Activated CD8-positive, alpha-beta memory T cell treated with anti-CD3 and anti-CD28 coated beads, Interleukin-2, amount 10 ng/mL, durations not matched to agents 7 days and 5 days (primary cell): ENCODE data around the gene TIMM44. TPM values are rescaled to one million over a fixed set of nuclear protein-coding genes. Genes with fewer than 3 reads are reported as not detected.

Source experiments
- ATAC-seq: fragments of 150-1000 bp; cut with Tn5 transposase; one replicate; pipeline ENCODE4 v1.10.0; 2021; ENCODE audit warnings: moderate library complexity
- CTCF ChIA-PET: fragments of 350-600 bp; sonication (Branson Sonifier 250); formaldehyde crosslinking; loops from one replicate; lab custom pipeline; 2021; ENCODE audit warnings: antibody characterized with exemption; lab: Charles Lee
- DNase-seq: peaks from one replicate; pipeline ENCODE4 v3.0.0-alpha.2; 2020
- H3K27ac Mint-ChIP-seq: one replicate; pipeline ENCODE4 v1.8.0; 2021; ENCODE audit warnings: mild to moderate bottlenecking, mixed read lengths
- H3K27me3 Mint-ChIP-seq: one replicate; pipeline ENCODE4 v1.8.0; 2021; ENCODE audit warnings: mixed read lengths
- H3K36me3 Mint-ChIP-seq: one replicate; pipeline ENCODE4 v1.8.0; 2021; ENCODE audit warnings: mild to moderate bottlenecking, mixed read lengths
- H3K4me1 Mint-ChIP-seq: one replicate; pipeline ENCODE4 v1.8.0; 2021; ENCODE audit warnings: mixed read lengths
- H3K4me3 Mint-ChIP-seq: one replicate; pipeline ENCODE4 v1.8.0; 2021; ENCODE audit warnings: mild to moderate bottlenecking, moderate library complexity, mixed read lengths
- H3K9me3 Mint-ChIP-seq: one replicate; pipeline ENCODE4 v1.8.0; 2022; ENCODE audit warnings: low read depth, mixed read lengths
- total RNA-seq, 2 experiments: library from RNA; stranded (reverse); gene quantifications; one replicate each; pipeline ENCODE4 v1.2.3, GENCODE V29; 2021

The TIMM44 gene, protein sequence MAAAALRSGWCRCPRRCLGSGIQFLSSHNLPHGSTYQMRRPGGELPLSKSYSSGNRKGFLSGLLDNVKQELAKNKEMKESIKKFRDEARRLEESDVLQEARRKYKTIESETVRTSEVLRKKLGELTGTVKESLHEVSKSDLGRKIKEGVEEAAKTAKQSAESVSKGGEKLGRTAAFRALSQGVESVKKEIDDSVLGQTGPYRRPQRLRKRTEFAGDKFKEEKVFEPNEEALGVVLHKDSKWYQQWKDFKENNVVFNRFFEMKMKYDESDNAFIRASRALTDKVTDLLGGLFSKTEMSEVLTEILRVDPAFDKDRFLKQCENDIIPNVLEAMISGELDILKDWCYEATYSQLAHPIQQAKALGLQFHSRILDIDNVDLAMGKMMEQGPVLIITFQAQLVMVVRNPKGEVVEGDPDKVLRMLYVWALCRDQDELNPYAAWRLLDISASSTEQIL
- 10 to 100 TPM; 63.7 to 76.4 TPM for total RNA-seq

DNA sequence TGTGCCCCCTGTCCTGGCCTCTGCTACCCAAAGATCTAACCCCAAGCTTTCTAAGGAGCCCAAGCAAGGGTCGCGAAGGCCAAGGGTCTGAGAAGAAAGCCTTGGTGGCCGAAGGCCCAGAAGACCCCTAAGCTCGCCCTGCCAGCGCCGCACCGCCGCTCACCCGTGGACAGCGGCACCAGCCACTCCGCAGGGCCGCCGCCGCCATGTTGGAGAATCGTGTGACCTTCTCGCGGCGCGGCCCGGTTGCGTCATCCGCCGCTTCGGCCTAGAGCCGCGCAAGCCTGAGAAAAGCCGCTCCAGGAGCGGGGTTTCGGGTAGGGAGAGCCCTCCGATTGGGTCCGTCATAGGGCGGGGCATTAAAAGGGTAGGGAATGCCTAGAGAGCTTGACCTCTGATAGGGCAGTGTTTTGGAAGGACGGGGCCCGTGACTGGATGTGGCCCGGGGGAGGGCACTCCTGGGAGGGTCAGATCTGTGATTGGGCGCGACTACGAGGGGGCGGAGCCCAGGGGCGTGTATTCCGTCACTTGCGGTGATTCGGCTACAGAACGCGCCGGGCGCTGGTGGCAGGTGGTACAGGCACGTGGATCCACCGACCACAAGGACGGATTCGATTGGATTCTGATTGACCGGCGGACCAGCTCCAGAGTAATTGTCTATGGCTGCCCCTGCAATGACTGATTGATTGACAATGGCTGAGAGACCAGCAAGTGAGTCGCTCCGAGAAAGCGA is at the start of gene TIMM44:
TIMM44 (minus strand) TSS at position 223 of the 733 bp plus-strand sequence; CDS start at position 208, 15 bp downstream.
- peaks cover 13% of the 10 kb centered on the region for H3K36me3 Mint-ChIP-seq
- H3K27me3 Mint-ChIP-seq = no peaks in the 10 kb centered on the region
- H3K9me3 Mint-ChIP-seq = no peaks in the 10 kb centered on the region
- H3K27ac Mint-ChIP-seq = peak within 1 kb of the TSS; percentile 91
- H3K4me3 Mint-ChIP-seq = peak within 1 kb of the TSS; percentile 83
- peak; percentile 99 for ATAC-seq
- CTCF ChIA-PET = interaction anchor here (0.6 to 5.7 kb wide), 33 partner anchors 8 to 478 kb away, joined by 3 to 75 read pairs (median 5); partner anchors contain the start of genes CTXN1, ELAVL1, MAP2K7 and PET100
- DNase-seq = peak; percentile 100
- H3K4me1 Mint-ChIP-seq = peaks cover 33% of the 10 kb centered on the region

DNA sequence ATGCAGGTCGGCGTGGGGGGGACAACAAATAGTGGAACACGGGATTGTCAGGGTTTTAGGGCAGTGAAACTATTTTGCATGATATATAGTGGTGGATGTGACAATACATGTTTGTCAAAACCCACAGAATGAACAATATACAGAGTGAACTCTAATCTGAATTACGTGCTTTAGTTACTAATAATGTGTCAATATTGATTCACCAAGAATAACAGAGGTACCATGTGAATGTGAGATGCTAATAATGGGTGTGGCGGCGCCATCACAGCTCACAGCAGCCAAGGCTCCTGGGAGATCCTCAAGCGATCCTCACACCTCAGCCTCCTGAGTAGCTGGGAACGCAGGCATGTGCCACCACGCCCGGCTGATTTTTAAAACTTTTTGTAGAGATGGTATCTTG is 49.1 kb upstream of the TIMM44 start:
- H3K27me3 Mint-ChIP-seq = no peaks in the 10 kb centered on the region
- DNase-seq (no peak), ATAC-seq (no peak)
- no peaks in the 10 kb centered on the region for H3K9me3 Mint-ChIP-seq
- CTCF ChIA-PET = no interaction called here
- H3K4me3 Mint-ChIP-seq = no peak overlapping the region
- peak overlapping the region; percentile 1 for H3K27ac Mint-ChIP-seq
- peaks cover 23% of the 10 kb centered on the region for H3K36me3 Mint-ChIP-seq
- peaks cover 19% of the 10 kb centered on the region for H3K4me1 Mint-ChIP-seq

DNA sequence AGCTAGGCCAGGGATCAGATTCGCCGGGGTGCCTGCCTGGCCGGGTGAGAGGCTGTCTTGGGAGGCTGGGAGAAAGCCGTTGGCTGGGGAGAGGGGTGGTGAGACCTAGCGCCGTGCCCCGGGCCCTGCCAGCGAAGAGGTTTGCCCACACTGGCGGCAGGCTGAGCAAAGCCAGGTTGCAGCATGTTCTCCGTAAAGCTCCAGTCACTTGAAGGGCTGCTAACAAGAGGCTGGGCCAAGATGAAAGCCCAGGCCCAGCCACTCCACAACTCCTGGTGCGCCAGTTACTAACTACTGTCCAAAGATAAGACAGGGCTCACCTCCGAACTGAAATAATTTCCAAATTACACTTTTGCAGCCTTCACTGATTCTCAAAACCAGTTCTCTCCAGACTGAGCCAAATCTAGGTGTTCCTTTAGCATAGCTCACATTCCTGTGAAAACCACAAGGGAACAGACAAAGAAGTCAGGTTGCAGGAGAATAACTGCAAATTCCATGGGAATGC is 45.7 kb upstream of the TIMM44 start:
- Mint-ChIP-seq H3K27ac (no peak overlapping the region), H3K9me3 (no peaks in the 10 kb centered on the region), H3K4me1 (peaks cover 1% of the 10 kb centered on the region), H3K4me3 (no peak overlapping the region), H3K27me3 (no peaks in the 10 kb centered on the region), H3K36me3 (peaks cover 17% of the 10 kb centered on the region)
- no peak for ATAC-seq
- DNase-seq = no peak
- CTCF ChIA-PET = interaction anchor here (2.2 kb wide), 1 partner anchor 13 kb away, joined by 6 read pairs; no protein-coding TSS in a partner anchor

DNA sequence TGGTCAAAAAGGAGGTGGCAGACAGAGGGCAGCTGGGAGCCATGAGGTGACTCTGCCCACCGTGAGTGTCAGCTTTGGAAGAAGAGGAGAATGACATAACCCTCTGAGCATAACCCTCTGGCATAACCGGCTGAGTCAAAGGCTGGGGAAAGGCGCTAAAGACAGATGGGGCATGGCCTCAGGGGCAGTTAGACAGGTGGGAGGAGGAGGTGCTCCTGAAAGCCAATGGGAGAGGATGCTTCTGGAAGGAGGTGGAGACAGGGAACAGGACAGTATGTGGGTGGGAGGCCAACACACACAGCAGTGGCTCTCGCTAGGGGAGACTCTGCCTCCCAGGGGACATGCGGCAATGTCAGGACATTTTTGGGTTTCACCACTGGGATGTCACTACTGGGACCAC is 44.8 kb upstream of the TIMM44 start:
- Mint-ChIP-seq H3K36me3 (peaks cover 17% of the 10 kb centered on the region), H3K27me3 (no peaks in the 10 kb centered on the region), H3K4me3 (no peak overlapping the region), H3K9me3 (no peaks in the 10 kb centered on the region), H3K4me1 (peaks cover 1% of the 10 kb centered on the region), H3K27ac (peak overlapping the region; percentile 17)
- CTCF ChIA-PET = interaction anchor here (1.2 to 1.8 kb wide), 2 partner anchors 14 to 44 kb away, joined by 5 to 6 read pairs; no protein-coding TSS in a partner anchor
- no peak for ATAC-seq
- no peak for DNase-seq

GRCh38 chr19:7987114-7987768 is 43.8 kb upstream of the TIMM44 start:
- peaks cover 1% of the 10 kb centered on the region for H3K4me1 Mint-ChIP-seq
- no peaks in the 10 kb centered on the region for H3K9me3 Mint-ChIP-seq
- H3K27ac Mint-ChIP-seq = no peak overlapping the region
- CTCF ChIA-PET = interaction anchor here (1.2 to 1.8 kb wide), 2 partner anchors 15 to 43 kb away, joined by 5 to 6 read pairs; no protein-coding TSS in a partner anchor
- no peaks in the 10 kb centered on the region for H3K27me3 Mint-ChIP-seq
- H3K36me3 Mint-ChIP-seq = peaks cover 16% of the 10 kb centered on the region
- H3K4me3 Mint-ChIP-seq = no peak overlapping the region
- ATAC-seq (no peak), DNase-seq (no peak)

DNA sequence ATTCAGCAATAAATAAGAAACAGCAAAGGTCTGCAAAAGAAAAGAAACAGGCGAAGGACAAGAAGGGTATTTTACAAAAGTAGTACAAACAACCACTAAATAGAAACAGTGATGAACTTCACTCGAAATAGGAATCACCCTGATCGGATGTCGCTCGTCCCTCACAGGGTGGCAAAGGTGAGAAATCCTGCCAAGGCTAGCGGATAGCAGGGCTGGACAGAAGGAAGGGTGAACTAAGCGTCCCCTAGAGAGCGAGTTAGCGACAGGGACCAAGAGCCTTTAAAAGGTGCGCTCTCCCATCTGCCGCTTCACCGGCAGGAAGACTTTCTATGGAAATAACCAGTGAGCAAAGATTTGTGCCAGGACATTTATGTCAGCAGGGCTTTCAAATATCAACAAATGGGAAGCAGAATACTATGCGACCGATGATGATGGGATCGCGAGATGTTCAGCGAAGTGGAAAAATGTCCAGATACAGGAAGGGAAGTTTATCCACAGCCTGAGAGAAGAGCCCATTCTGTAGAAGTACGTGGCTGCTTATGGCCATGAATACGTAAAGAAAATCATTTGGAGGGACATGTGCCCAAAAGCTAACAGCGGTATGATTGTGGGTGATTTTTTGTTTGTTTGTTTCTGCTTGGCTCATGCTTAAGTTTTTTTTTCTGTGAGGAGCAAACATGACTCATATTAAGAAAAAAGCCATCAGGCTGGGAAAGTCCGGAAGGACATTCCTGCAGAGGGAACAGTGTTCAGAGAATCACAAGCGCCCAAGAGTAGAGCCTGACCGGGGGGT is 43.1 kb upstream of the TIMM44 start:
- Mint-ChIP-seq H3K36me3 (peaks cover 14% of the 10 kb centered on the region), H3K27ac (no peak overlapping the region), H3K4me1 (peaks cover 1% of the 10 kb centered on the region), H3K9me3 (no peaks in the 10 kb centered on the region), H3K27me3 (no peaks in the 10 kb centered on the region), H3K4me3 (no peak overlapping the region)
- CTCF ChIA-PET = interaction anchor here (1.0 to 1.8 kb wide), 2 partner anchors 16 to 42 kb away, joined by 3 to 6 read pairs; no protein-coding TSS in a partner anchor
- DNase-seq (no peak), ATAC-seq (no peak)

- CTCF ChIA-PET = interaction anchor here (1.2 kb wide), 1 partner anchor 17 kb away, joined by 5 read pairs; no protein-coding TSS in a partner anchor
- Mint-ChIP-seq H3K27me3 (no peaks in the 10 kb centered on the region), H3K9me3 (no peaks in the 10 kb centered on the region), H3K36me3 (peaks cover 13% of the 10 kb centered on the region), H3K27ac (no peak overlapping the region), H3K4me3 (no peak overlapping the region), H3K4me1 (peaks cover 1% of the 10 kb centered on the region)
- ATAC-seq = no peak
- DNase-seq = no peak
Measured at GRCh38 chr19:7985481-7985911, 42.0 kb upstream of the TIMM44 start.

- Mint-ChIP-seq H3K27me3 (no peaks in the 10 kb centered on the region), H3K4me1 (peaks cover 1% of the 10 kb centered on the region), H3K4me3 (no peak overlapping the region), H3K27ac (no peak overlapping the region), H3K36me3 (peaks cover 11% of the 10 kb centered on the region), H3K9me3 (no peaks in the 10 kb centered on the region)
- DNase-seq (no peak), ATAC-seq (no peak)
- CTCF ChIA-PET = no interaction called here
Measured at GRCh38 chr19:7983995-7984837, 40.8 kb upstream of the TIMM44 start.

GRCh38 chr19:7983286-7983950 is 40.0 kb upstream of the TIMM44 start:
- DNase-seq (no peak), ATAC-seq (no peak)
- peaks cover 6% of the 10 kb centered on the region for H3K36me3 Mint-ChIP-seq

DNA sequence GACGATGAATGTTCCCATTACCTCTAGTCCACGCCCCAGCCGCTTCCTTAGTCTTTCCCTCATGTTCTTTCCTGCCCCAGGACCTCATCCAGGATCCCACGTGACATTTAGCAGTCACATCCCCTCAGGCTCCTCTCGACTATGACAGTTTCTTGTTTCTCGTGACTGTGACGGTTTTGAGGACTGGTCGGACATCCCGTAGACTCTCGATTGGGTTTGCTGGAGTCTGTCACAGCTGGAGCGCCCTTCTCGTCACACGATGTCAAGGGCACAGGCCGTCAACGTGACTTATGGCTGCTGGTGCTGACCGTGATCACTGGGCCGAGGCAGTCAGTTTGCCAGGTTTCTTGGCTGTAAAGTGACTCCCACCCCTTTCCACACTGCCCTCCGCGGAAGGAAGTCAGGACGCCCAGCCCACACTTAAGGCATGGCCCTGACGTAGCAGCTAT is 39.2 kb upstream of the TIMM44 start:
- DNase-seq (no peak), ATAC-seq (no peak)
- H3K36me3 Mint-ChIP-seq = peaks cover 2% of the 10 kb centered on the region
- no peaks in the 10 kb centered on the region for H3K27me3 Mint-ChIP-seq
- peaks cover 1% of the 10 kb centered on the region for H3K4me1 Mint-ChIP-seq
- CTCF ChIA-PET = no interaction called here
- H3K27ac Mint-ChIP-seq = no peak overlapping the region
- H3K9me3 Mint-ChIP-seq = no peaks in the 10 kb centered on the region
- no peak overlapping the region for H3K4me3 Mint-ChIP-seq

More at GRCh38 chr19:7983286-7983950, 40.0 kb upstream of the TIMM44 start:
- H3K27me3 Mint-ChIP-seq = no peaks in the 10 kb centered on the region
- H3K9me3 Mint-ChIP-seq = no peaks in the 10 kb centered on the region
- H3K27ac Mint-ChIP-seq = no peak overlapping the region
- H3K4me1 Mint-ChIP-seq = peaks cover 1% of the 10 kb centered on the region
- H3K4me3 Mint-ChIP-seq = no peak overlapping the region
- CTCF ChIA-PET = no interaction called here

- ATAC-seq (no peak), DNase-seq (no peak)
- H3K36me3 Mint-ChIP-seq = peaks cover 4% of the 10 kb centered on the region
- no peak overlapping the region for H3K27ac Mint-ChIP-seq
- no peak overlapping the region for H3K4me3 Mint-ChIP-seq
- H3K9me3 Mint-ChIP-seq = no peaks in the 10 kb centered on the region
- H3K4me1 Mint-ChIP-seq = no peaks in the 10 kb centered on the region
- CTCF ChIA-PET = no interaction called here
- H3K27me3 Mint-ChIP-seq = no peaks in the 10 kb centered on the region
Measured at GRCh38 chr19:7982103-7982502, 38.6 kb upstream of the TIMM44 start.
